Esophagus mucosa (tissue), 1 donor: ENCODE results near the gene PDIA5. TPM values are rescaled to one million over a fixed set of nuclear protein-coding genes. Genes with fewer than 3 reads are reported as not detected.
A peak's percentile ranks its signal among the peaks of the same experiment; 100 is the strongest.

Experiments
- ATAC-seq: fragments of 200-7000 bp; cut with Tn5 transposase; one replicate; pipeline ENCODE4 v1.9.1; 2020
- total RNA-seq: library from RNA; stranded (reverse); gene quantifications from one replicate; pipeline ENCODE4 v1.2.4, GENCODE V29; 2023
- donor health status: DM: yes; HTN: yes; CAD: no.

PDIA5 gene
- total RNA-seq, 1 donor from 2014 or later = 6.7 TPM

DNA sequence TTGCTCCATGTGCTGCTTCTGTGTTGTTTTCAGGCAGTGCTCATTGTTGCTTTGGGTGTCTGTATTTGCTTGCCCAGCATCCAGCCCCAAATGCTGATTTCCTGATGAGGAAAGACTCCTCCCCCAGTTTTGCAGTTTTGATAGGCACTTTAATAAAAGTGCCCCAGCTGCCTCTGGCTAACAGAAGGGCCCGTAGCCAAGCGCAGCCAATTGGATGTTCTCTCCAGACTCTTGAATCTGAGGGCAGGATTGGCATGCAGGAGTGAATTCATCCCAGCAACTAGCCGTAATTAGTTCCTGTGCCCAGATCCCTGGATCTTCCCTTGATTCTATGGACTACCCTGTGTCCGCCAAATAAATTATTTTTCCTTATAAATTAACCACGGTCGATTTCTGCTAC is 24.4 kb upstream of the PDIA5 start:
- ATAC-seq = no peak

DNA sequence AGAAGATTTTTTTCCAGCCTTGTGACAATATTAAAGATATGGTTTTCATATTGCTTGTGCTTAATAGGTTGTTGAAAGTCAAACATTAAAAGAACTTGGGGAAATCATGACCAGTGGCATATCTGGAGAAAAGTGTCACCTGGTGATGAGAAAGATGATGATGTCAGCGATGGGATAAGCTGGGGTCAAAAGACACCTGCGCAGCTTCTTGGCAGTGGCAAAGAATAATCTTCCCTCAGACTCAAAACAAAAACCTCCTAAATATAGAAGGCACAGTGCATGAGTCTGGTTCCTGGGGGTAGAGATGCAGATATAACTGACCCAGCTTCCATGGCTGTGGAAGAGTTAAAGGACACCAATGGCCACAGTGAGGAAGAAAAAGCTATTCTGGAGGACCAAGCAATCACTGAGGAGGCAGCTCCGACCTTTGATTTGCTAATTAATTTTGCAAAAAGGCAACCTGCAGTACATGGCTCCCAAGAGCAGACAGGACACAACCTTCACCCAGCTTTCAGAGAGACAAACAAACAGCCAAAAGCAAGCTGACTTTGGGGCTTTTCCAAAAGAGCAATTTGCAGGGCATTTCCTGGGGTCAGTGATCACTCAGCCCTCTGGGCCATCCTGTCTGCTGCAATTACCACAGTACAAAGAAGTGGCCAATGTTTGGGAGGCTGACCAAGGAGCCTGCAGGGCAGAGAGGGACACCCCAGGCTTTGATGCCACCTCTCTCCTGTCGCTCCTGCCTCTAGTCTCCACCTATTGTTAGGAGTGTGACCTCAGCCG is 21.7 kb upstream of the PDIA5 start:
- no peak for ATAC-seq

DNA sequence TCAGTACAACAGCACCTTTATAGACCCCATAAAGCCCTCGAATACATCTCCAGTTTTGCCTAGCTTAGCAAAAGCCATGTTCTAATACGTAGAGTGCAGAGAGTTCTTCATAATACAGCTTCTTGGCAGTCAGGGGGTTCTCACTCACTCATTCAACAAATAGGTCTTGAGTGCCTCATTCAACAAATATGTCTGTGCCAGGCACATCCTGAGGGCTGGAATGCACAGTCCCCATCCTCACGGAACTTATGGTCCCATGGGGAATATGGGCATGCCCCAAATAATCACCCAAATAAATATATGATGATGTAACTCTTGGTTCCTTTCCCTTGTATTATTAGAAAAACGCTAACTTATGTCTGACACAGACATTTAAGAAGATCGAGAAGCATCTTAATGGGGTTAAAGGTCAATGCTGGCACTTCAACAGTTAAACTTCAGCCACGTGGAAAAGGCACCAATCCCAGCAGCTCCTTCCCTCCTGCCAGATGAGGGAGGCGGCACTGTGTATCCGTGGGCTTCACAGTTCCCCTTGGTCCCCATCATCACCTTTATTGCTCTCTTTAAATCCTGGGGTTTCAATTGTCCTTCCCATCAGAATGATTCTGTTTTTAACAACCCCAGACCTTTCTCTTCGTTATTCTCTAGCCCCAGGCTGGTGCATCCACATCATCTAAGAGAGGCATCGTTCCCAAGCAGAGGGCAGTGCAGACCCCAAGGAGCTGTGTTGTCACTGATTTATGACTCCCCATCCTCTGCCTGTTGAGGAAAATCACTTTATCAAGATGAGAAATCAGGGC is 20.4 kb upstream of the PDIA5 start:
- no peak for ATAC-seq

DNA sequence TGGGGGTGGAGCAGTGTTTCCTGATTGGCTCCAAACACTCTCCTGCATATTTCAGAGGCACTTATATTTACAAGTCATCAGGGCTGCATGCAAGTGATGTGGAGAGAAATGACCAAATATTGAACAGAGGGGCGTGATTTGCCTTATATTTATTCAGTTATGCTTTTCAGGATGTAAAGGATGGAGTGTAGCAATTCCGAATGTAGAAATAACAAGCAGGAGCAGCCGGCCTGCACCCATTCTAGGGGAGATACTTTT is 19.8 kb upstream of the PDIA5 start:
- ATAC-seq = no peak

DNA sequence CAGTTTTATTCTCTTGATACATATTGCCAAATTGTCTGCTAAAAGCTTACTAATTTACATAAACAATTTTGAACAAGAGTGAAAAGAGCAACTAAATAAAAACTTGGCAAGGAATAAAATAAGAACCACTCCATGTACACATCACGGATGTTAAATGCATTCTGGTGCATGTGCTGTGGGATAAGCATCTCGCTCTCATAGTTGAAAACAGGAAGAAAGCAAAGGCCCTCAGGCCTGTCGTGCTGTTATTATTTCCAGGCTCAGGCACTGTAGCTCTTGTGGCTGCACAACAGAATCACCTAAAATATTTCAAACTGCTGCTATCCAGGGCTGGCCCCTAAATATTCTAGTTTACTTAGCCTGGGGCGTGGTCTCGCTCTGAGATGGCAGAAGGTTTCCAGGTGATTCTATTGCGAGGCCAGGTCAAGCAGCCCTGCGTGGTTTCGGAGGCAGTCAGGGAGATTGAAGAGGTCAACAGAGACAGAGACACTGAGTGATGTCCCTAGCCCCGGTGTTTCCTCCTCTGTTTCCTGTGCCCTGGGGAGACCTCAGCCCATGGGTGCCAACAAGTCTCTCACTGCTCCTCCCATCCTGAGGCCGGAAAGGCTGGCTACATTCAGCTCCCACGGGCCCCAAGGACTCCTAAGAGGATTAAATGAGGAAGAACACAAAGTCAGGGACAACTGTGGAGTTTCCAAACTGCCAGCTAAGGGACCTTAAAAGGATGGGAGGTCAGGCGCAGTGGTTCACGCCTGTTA is 18.2 kb upstream of the PDIA5 start:
- no peak for ATAC-seq

DNA sequence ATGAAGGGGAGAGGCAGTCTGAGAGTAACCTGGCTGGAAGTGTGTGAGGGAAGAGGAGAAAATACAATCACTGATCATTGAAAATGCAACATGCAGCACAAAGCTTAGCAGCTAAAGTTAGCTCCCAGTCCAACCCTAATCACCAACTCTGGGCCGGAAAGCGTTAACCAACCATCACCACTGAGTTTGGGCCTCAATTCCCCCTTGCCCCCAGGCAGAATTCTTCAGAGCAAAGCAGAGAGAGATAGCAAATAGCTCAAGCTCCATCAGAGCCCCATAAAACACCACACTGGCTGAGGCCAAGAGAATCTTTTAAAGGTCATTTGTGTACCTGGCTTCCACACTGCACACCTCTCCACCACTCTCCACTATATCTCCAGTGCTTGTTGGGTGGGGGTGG is 16.2 kb upstream of the PDIA5 start:
- no peak for ATAC-seq

DNA sequence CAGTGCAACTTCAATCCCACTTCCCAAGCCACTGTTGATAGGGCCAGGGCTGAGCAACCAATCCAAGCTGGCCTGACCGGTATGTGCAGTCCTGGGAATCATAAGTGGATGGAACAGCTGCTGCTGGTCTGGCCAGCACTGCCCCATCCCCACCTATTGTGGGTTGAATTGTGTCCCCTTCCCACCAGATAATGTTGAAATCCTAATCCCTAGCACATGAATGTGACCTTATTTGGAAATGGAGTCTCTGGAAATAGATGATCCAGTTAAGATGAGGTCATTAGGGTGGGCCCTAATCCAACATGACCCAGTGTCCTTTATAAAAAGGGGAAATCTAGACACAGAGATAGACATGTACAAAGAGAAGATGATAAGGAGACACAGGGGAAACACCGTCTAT is 13.7 kb upstream of the PDIA5 start:
- ATAC-seq = no peak

DNA sequence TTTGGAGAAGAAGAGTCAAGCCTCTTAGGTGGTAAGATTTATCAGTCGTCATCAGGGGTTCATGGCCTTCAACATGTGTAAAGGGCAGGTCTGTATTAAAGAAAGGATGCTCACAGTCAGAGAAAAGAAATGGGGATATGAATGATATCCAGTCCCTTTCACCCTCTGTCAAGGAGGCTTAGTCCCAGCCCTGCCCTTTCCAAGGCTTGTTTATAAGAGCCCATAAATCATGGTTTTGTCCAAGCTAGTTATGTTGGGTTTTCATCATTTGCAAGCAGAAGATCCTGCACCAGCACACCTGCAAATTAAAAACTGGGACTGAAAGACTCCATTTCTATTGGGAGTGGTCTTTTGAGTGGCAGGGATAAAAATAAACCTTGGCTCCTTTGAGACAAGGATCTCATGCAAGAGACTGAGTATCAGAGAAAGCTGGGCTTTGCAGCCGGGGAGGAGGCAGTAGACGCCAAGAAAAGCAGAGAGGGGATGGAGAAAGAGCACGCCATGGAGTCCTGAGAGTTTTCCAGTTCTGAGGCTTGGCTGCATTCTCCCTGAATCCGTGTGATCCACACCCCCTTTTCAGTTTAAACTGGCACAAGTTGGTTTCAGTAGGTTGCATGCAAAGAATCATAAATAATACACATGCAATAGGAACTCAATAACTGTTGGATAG is 12.6 kb upstream of the PDIA5 start:
- no peak for ATAC-seq

DNA sequence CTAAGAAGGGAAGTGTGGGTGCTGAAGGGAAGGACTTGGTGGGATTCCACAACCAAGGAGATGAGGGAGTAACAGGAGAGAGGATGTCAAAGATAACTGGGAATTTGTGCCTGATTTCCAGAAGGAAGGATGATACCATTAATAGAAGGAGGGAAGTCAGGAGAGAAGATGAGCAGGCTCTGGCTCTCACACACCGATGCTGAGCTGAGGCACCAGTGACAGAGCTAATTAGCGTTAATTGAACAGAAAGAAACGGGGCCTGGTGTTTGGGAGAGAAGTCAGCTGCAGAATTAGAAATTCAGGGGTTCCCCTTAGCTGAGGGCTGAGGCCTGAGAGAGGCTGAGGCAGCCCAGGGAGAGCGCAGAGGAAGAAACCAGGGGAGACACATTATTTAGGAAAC is 11.9 kb upstream of the PDIA5 start:
- no peak for ATAC-seq

DNA sequence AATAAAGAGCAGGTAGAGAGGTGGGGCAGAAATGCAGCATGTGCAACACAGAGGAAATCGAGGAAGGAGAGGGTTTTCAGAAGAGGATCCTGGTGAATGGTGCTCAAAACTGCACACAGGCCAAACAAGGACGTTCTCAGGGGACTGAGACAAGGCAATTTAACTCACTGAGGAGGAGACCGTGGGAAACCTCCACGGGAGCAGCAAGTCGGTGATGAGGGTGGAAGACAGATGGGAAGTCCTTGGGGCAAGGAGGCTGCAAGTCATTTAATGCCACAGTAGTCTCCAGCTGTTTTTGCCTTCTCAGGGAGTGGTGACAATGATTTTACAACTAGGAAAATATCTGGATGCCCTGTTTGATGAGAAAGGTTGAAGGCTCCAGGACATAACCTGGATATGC is 11.5 kb upstream of the PDIA5 start:
- ATAC-seq = no peak

DNA sequence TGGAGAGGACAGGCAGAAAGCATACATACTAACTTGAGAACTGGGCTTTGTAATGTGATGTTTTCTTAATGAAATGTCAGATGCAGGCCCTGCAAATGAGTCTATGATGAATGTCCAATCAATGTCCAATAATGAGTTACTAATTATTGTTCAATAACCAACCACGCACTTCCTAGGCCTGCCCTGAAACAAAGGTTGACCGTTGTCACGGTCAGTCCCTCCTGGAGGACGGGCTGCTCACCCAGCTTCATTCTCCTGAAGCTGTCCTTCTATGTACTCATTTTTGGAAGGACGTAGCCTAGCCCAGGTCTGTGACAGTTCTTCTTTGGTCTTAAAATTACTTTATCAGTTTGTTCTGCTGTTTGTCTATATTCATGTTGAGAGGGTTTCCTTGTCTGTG is 8.3 kb upstream of the PDIA5 start:
- ATAC-seq = no peak

DNA sequence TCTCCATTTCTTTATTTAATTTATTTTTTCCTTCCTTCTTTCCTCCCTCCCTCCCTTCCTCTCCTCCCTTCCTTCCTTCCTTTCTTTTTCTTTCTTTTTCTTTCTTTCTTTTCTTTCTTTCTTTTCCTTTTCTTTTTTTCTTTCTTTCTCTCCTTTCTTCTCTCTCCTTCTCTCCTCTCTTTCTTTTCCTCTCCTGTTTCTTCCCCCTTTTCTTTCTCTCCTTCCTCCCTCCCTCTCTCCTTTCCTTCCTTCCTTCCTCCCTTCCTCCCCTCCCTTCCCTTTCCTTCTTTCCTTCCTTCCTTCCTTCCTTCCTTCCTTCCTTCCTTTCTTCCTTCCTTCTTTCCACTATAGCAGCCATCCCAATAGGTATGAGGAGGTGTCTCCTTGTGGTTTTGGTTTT is 6.8 kb upstream of the PDIA5 start:
- no peak for ATAC-seq

DNA sequence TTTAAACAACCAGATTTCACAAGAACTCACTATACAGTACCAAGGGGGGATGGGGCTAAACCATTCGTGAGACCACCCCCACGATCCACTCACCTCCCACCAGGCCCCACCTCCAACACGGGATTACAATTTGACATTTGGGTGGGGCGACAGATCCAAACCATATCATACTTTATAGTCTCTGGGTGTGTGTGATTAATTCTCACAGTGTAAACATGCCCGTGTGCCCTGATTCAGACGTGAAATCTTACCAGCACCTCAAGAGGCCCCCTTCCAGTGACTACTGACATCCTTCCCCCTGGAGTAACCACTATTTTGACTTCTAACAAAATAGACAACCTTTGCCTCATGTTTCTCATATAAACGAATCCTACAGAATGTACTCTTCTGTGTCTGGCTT is 5.0 kb upstream of the PDIA5 start:
- ATAC-seq = no peak

DNA sequence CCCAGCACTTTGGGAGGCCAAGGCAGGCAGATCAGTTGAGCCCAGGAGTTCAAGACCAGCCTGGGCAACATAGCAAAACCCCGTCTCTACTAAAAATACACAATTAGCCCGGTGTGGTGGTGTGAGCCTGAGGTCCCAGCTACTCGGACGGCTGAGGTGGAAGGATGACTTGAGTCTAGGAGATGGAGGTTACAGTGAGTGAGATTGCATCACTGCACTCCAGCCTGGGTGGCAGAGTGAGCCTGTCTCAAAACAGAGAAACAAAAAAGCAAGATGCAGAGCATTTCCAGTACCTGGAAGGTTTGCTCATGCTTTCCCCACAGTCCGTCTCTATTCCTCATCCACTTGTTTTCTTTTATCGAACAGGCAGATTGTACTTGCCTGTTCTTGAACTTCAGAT is 3.8 kb upstream of the PDIA5 start:
- no peak for ATAC-seq

DNA sequence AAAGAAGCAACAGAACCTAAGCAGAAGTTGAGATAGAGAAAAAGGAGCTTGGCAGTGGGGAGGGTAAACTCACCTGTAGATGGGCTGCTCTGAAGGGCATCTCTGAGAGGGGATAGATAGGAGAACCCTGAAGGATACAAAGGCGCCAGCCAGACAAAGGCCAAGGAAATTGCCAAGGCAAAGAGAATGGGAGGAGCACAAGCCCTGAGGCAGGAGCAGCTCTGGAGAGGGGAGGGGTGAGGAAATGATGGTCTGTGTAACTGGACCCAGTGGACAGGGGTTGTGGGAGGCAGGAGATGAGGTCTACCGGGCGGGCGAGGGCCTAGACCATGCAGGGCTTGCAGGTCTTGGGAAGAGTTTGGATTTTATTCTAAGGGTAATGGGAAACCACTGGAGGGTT is 2.3 kb upstream of the PDIA5 start:
- ATAC-seq = no peak

DNA sequence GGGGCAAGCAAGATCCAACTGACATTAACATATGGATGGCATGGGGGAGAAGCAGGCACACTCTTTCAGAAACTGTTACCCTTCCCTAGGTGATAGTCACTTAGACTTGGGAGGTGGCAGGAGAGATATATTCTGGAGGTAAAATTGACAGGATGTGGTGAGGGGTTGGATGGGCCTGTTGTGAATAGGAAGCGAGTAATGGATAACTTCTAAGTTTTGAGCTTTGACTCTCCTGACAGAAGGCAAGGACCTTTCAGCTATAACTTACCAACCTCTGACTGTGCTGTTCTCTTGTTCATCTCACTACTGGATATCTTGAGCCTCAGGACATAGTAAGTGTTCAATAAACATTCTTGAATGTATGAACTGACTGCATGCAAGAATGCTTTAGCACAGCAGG is 1.9 kb upstream of the PDIA5 start:
- no peak for ATAC-seq

DNA sequence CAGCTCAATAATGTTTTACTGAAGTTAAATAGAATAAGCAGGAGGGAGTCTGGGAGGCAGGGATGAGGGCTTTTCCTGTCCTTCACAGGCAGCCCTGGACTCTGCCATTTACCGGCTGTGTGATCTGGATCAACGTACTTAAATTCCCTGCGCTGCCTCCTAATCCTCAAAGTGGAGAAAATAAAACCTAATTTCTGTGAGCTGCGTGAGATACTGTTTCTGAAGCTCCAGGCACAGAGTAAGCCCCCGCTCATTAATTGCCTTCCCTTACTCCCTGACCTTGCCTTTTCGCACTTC is 278 bp upstream of the PDIA5 start:
- no peak for ATAC-seq

DNA sequence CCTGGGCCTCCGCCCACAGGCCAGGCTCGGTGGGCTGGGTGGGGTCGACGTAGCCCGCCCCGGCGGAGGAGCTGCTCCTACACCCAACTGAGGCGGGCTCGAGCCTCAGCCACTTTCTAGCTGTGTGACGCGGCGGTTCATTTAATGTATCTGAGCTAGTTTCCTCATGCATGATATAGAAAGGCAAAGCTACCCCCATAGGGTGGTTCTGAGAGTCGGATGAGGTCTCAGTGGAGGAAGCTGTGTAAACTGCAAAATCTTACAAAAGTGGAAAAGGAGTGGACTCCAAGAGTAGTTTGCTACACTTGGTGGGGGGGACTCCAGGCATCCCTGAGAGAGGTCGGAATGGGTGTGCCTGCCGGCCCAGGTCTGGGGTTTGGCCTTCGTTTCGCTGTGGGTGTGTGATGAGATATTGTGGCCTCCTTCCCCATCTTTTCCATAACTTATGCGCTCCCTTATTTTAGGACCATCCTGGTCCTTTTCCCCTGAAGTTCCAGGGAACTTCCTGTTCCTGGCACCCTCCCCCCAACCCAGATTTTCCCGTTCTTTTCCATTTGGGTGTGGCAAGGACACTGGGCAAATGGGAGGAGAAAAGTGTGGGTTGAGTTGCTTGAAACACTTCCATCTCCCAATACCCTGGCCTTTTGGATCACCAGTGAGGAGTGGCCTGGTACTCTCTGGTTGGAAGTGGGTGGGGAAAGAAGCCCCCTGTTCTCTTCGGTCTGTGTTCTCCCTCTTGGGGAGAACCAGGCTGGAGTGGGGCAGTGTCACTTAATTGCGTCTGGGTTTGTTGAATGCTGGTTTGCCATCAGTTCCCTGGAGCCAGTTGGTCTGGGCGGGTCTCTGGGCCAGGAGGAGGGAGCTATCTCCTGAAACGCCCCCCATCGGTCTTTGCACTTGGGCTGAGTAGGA is 1.1 kb downstream of the PDIA5 start:
- peak; percentile 15 for ATAC-seq

DNA sequence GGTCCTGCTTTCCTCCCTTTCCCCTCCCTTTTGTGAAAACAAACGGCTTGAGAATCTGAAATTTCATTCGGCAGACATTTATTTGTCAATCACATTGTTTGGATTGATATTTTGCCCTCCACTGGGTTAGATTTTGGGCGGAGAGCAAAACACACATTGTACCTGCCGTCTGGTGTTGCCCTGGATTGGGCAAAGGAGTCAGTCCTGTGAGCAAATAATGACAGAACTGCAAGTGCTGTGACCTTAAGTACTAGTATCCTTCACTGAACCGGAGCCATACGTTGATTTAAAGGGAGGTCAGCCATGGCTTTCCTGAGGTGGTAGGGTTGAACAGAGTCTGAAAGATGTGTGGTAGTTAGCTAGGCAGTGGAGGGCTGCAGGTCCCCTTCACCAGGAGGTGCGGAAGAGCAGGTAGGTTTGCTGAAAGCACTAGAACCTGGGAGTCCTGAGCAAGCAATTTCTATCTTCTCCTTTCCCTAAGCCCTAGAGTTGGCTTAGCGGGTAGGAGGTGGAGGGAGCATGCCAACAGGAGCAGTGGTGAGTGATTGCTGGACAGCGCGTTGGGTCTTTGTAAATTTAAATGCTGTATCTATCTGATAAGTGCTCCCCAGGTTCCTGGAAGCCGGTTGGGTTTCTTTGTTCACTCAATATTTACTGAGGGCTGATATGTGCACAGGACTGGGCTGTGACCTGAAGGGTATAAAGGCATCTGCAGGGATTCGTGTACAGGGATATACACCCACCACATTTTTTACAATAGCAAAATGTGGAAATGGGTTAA is 2.0 kb downstream of the PDIA5 start:
- no peak for ATAC-seq

DNA sequence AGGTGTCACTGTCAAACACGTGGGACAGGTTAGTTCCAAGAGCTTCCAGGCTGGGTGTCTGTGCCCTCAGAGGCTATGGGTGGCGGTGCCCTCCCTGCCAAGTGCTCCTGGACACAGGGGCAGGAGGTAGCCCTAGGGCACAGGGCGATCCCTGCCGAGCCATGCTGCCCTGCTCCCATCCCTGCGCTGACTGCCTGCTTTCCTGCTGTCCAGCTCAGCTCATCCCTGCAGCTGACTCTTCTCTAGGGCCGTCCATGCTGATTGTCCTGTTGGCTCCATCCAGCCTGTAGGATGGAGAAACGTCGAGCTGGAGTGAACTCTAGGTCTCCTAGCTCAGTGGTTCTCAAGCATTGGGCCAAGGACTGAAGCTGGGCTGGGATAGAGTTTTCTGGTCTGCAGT is 3.7 kb downstream of the PDIA5 start:
- no peak for ATAC-seq

DNA sequence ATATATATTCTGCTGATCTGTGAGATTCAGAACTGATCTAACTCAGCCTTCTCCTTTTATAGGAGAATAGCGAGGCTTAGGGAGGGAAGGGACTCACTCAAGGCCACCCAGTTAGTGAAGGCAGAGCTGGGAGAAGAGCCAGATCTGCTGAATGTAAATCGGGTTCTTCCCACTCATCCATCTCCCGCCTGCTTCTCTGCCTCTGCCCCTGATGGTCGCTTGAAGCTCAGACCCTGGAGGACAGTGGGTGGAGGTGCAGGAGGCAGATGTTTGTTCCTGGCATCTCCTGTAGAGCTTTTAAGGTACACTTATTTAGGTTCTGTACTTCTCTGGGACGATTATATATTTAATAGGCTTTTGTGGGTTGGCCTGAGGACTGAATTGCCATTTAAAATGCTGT is 4.3 kb downstream of the PDIA5 start:
- ATAC-seq = no peak

DNA sequence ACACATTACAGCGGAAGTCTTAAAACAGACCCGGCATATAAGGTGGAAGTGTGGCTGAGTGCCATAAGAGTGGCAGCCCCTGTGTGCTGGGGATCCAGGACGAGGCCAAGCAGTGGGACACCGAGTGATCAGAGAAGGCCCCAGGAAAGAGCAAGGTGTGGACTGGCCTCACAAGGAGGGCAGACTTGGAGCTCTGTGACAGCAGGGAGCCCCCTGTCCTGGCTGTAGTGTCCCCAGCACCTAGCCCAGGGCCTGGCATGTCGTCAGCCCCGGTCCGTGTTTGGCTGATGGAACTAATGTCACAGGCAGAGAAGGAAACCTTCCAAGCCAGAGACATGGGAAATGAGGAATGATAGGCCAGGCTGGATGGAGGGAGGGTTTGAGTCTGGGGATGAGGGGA is 4.8 kb downstream of the PDIA5 start:
- no peak for ATAC-seq
